CD4-positive, alpha-beta T cell treated with Interleukin-4 for 1 hour (primary cell): ENCODE data around the gene TRABD.

Experiments used
- DNase-seq, 2 donors: peaks; one replicate each; pipeline ENCODE4 v3.0.0-alpha.2; 2020 to 2022

The TRABD gene

DNA sequence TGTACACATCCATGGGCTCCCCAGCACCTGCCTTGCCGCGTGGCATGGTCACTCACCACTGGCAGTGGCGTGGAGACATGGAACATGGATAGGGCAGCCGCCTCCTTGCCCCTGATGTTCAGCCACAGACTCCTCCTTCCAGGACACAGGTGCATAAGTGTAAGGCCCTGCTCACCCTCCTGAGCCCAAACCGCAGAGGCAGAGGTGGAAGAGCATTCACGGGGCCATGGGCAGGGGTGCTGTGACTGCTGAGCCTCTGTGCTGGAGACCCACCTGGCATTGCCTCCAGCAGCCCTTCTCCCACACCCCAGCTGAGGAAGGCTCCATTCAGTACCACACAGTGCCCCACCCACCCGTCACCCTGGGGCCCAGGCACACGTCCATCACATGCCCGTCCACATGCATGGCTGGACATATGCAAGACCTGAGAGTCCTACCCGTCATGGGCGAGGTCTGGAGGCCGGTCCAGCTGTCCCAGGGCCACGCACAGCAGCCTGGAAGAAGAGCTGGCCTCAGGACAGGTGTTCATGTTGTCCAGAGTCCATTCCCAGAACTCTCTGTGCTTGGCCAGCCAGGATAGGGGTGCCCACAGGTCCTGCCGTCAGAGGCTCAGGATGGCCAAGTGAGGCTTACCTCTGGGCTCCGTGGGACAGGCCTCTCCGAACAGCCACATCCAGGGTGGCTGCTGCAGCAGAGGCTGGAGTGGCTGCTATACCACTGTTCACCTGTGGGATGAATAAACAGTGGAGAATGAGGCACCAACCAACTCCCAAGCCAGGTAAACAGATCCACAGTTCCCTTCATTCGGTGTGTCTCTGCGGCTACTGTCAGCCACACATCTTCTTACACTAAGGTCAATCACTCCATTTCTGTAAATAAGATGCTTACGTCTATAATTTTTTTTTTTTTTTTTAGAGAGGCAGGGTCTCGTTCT, 60.8 kb downstream of the TRABD start:
- DNase-seq = no peak

DNA sequence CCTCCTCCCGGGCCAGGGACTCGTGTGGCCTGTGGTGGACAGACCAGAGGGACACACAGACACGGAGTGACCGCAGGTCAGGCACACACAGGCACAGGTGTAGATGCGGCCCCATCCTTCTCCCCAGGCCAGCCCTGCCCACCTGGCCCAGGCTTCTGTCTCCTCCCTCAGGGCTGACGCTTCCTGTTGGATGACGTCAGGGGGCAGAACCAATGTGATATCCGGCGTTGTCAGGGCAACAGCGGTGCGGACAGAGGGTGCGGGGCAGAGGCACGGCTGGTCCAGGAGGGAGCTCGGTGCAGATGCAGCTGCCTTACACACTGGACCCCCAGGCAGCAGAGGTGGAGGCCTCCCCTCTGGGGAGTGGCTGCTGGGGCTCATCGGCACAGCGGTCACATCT, 62.0 kb downstream of the TRABD start:
- DNase-seq = peak; percentile 78 to 81

GRCh38 chr22:50248196-50249081, 62.7 kb downstream of the TRABD start:
- no peak for DNase-seq
